Thyroid gland (tissue), 4 donors: ENCODE results near the gene NGLY1. TPM values are rescaled to one million over a fixed set of nuclear protein-coding genes. Genes with fewer than 3 reads are reported as not detected.

ENCODE experiments used
- DNase-seq, 2 donors: peaks; one replicate each; pipeline ENCODE4 v3.0.0-alpha.2; 2019
- H3K27ac ChIP-seq, 3 donors: fragments of 200-600 bp; sonication (generic); 1 replicate in 2 of 3; 2 replicates in 1 of 3; pipeline ENCODE4 v1.5.1; 2016 to 2019; ENCODE audit warnings: mild to moderate bottlenecking in 1 of 3, moderate library complexity in 1 of 3
- H3K27me3 ChIP-seq: fragments of 200-600 bp; sonication (generic); one replicate; pipeline ENCODE4 v1.5.1; 2019
- H3K36me3 ChIP-seq, 2 donors: fragments of 200-600 bp; sonication (generic); one replicate each; pipeline ENCODE4 v1.5.1; 2016 to 2019
- H3K4me1 ChIP-seq, 2 donors: fragments of 200-600 bp; sonication (generic); one replicate each; pipeline ENCODE4 v1.5.1; 2017 to 2019
- H3K4me3 ChIP-seq, 3 donors: fragments of 200-600 bp; sonication (generic); replicated peaks in 1 of 3; 1 replicate in 2 of 3; 2 replicates in 1 of 3; pipeline ENCODE4 v1.5.1; 2016; ENCODE audit warnings: mild to moderate bottlenecking in 1 of 3
- H3K9me3 ChIP-seq: fragments of 200-600 bp; sonication (generic); one replicate; pipeline ENCODE4 v1.5.1; 2017
- CTCF ChIP-seq, 6 experiments: fragments of 200-600 bp in 3 of 6; fragments of 450-650 bp in 3 of 6; sonication (generic) in 3 of 6; IDR thresholded peaks; one replicate each; pipeline ENCODE4 v1.5.1; 2016 to 2019; ENCODE audit warnings: antibody characterized with exemption in 6 of 6, mild to moderate bottlenecking in 2 of 6, inconsistent platforms in 1 of 6, moderate library complexity in 1 of 6
- POLR2A ChIP-seq, 2 donors: fragments of 450-650 bp; IDR thresholded peaks; one replicate each; pipeline ENCODE4 v1.6.1; 2017; ENCODE audit warnings: antibody characterized with exemption in 2 of 2, mild to moderate bottlenecking in 2 of 2, moderate library complexity in 1 of 2
- WGBS, 2 donors: methylation state at CpG; one replicate each; pipeline ENCODE4 v1.1.5; 2017; 5-methylcytosine and 5-hydroxymethylcytosine counted together
- intact Hi-C: fragments of 100-400 bp; cut with DNase I; formaldehyde crosslinking; loops from one replicate; pipeline ENCODE4 v1.15.1; 2023
- total RNA-seq, 4 donors: library from RNA; depleted of rRNA; stranded (reverse); fragments of >200 nt; gene quantifications; one replicate each; pipeline ENCODE4 v1.2.3, GENCODE V29; 2016

Gene NGLY1
- total RNA-seq, 4 donors from 2014 or later, result 31.6 to 47.3 (median 38.7) TPM

DNA sequence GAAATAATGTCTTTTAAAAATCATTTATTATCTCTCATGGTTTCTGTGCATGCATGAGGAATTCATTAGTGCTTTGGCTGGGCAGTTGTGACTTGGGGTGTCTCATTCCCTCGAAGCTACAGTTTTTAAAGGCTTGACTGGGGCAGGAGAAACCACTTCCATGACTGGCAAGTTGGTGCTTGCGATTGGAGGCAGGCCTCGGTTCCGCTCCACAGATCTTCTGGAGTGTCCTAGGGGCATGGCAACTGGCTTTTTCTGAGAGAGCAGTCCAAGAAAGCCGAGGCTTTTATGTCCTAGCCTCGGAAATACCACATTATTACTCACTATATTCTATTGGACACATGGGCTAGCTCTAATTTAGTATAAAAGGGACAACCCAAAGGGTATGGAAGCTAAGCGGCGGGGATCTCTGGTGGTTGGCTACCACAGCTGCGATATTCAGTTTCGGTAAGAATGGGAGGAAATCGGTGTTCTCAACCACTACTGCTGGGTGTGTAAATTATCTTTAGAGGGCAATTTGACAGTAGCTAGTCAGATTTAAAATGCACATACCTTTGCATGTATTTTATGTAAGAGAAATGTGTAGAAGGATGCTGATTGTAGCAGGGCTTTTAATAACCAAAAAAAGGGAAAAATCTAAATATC, 69.8 kb downstream of the NGLY1 start:
- Histone ChIP-seq H3K9me3 (no peaks in the 10 kb centered on the region), H3K36me3 (no peaks in the 10 kb centered on the region), H3K27ac (no peak overlapping the region), H3K4me3 (no peak overlapping the region), H3K4me1 (no peaks in the 10 kb centered on the region), H3K27me3 (no peaks in the 10 kb centered on the region)
- peak; percentile 31 to 41 for DNase-seq
- 55 to 72% methylated on average over 11 of the region's 11 CpGs for WGBS, 2 donors
- intact Hi-C loops, result no loop called here
- TF ChIP-seq CTCF (IDR thresholded peaks at IDR 0.05) (no peak), POLR2A (IDR thresholded peaks at IDR 0.05) (no peak)

- no peaks in the 10 kb centered on the region for H3K27me3 ChIP-seq
- intact Hi-C loops, result no loop called here
- no peak for TF ChIP-seq CTCF (IDR thresholded peaks at IDR 0.05)
- no peak for TF ChIP-seq POLR2A (IDR thresholded peaks at IDR 0.05)
Observed at GRCh38 chr3:25711090-25711489, 72.2 kb downstream of the NGLY1 start.

GRCh38 chr3:25708036-25708435, 75.2 kb downstream of the NGLY1 start:
- 64 to 65% methylated on average over 3 of the region's 3 CpGs for WGBS, 2 donors
- H3K27ac ChIP-seq, result no peak overlapping the region

More at GRCh38 chr3:25711090-25711489, 72.2 kb downstream of the NGLY1 start:
- WGBS, 2 donors, result 96% methylated on average over 2 of the region's 2 CpGs
- Histone ChIP-seq H3K9me3 (no peaks in the 10 kb centered on the region), H3K4me3 (no peak overlapping the region), H3K27ac (no peak overlapping the region), H3K4me1 (no peaks in the 10 kb centered on the region), H3K36me3 (no peaks in the 10 kb centered on the region)
- DNase-seq, result no peak

GRCh38 chr3:25707268-25707926, 75.8 kb downstream of the NGLY1 start:
- no peaks in the 10 kb centered on the region for H3K4me1 ChIP-seq
- no peak for TF ChIP-seq CTCF (IDR thresholded peaks at IDR 0.05)
- no peak overlapping the region for H3K27ac ChIP-seq
- no peaks in the 10 kb centered on the region for H3K36me3 ChIP-seq
- no peaks in the 10 kb centered on the region for H3K9me3 ChIP-seq
- H3K4me3 ChIP-seq, result no peak overlapping the region
- 82 to 92% methylated on average over 2 of the region's 2 CpGs for WGBS, 2 donors
- no peaks in the 10 kb centered on the region for H3K27me3 ChIP-seq
- intact Hi-C loops, result no loop called here
- DNase-seq, result no peak

More at GRCh38 chr3:25708036-25708435, 75.2 kb downstream of the NGLY1 start:
- H3K36me3 ChIP-seq, result no peaks in the 10 kb centered on the region
- TF ChIP-seq CTCF (IDR thresholded peaks at IDR 0.05) (no peak), POLR2A (IDR thresholded peaks at IDR 0.05) (no peak)
- H3K9me3 ChIP-seq, result no peaks in the 10 kb centered on the region
- H3K27me3 ChIP-seq, result no peaks in the 10 kb centered on the region
- H3K4me3 ChIP-seq, result no peak overlapping the region
- DNase-seq, result no peak
- intact Hi-C loops, result no loop called here
- H3K4me1 ChIP-seq, result no peaks in the 10 kb centered on the region

DNA sequence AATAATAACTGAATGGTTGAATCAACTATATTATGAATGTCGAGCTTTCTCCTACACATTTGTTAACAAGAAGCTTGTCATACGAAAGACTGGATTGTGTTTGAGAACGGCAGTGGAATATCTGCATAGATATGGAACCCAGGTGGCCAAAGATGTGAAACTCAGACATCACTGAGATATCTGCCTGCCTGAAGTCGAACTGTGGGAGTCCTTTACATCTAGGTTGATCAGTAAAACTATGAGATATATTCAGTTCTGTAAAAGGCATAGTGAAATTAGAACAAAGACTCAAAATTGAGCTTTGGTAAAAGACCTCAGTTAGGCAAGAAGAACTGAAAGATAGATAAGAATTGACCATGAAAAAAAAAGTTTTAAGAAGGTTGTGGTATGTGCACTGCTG, 77.0 kb downstream of the NGLY1 start:
- H3K27ac ChIP-seq, result no peak overlapping the region
- TF ChIP-seq CTCF (IDR thresholded peaks at IDR 0.05), result no peak
- no peak for TF ChIP-seq POLR2A (IDR thresholded peaks at IDR 0.05)
- H3K36me3 ChIP-seq, result no peaks in the 10 kb centered on the region
- no peak for DNase-seq
- no peaks in the 10 kb centered on the region for H3K9me3 ChIP-seq
- no peaks in the 10 kb centered on the region for H3K4me1 ChIP-seq
- no peak overlapping the region for H3K4me3 ChIP-seq
- intact Hi-C loops, result no loop called here
- WGBS, 2 donors, result 90 to 92% methylated on average over 4 of the region's 4 CpGs
- H3K27me3 ChIP-seq, result no peaks in the 10 kb centered on the region
